ENCODE data around the gene JOSD1. TPM values are rescaled to one million over a fixed set of nuclear protein-coding genes. Genes with fewer than 3 reads are reported as not detected.

The JOSD1 gene
- total and polyA plus RNA-seq, 2 donors (not counting 3 experiments of a cell fraction or from before 2014, with no cell fraction given): 61.7 to 73.1 TPM

DNA sequence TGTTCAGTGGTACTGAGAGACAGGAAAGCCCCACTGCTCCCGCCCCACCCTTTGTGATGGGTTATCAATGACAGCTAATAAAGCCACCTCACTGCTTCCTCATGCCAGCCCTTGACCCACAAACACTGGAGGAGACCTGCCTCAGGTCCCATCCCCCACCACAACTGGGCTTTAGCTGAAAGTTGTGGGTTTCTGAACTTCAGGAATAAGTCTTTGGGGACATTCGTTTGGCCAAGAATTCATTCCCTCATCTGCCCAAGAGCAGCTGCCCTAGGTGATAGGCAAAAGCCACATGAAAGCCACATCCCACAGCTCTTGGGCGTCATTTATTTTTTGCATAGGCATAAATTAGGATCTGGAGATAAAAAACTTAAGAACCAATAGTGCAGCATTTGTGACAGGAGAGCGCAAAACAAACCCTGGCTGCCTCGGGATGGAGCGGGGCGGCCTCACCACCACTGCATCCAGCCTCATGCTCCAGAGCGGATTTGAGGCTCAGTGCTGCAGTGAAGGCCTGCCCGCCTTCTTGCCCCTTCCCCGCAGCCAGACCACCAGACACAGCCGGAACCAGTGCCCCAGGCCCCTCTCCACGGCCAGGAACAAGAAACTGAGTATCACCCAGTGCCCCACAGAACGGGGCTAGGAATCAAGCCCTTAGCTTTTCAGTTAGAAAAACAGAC, 33.8 kb upstream of the JOSD1 start:
- H3K79me2 ChIP-seq (ENCODE audit: control insufficient read depth, insufficient read depth, low read length): no peaks in the 10 kb centered on the region
- peaks cover 7 to 54% of the 10 kb centered on the region in 2 experiments for H3K36me3 ChIP-seq (ENCODE audit: control insufficient read depth in 2 of 2, extremely low read depth in 1 of 2, insufficient read depth in 2 of 2, low read length in 2 of 2)
- no peaks in the 10 kb centered on the region for H3K9me3 ChIP-seq (replicated peaks; ENCODE audit: control insufficient read depth, insufficient read depth, low read length)
- intact Hi-C loops (cut with micrococcal nuclease): no loop called here
- H3K4me1 ChIP-seq (ENCODE audit: control insufficient read depth, extremely low read depth, insufficient read depth, low read length): no peaks in the 10 kb centered on the region
- FAIRE-seq (no peak), DNase-seq (ENCODE audit: low read depth, low spot score) (no peak)
- TF ChIP-seq EZH2 (IDR thresholded peaks at IDR 0.05; ENCODE audit: borderline replicate concordance, low read depth, low read length, severe bottlenecking) (no peak), JUN (IDR thresholded peaks at IDR 0.05; ENCODE audit: borderline replicate concordance, insufficient read depth, insufficient read length, low read depth) (no peak)
- no peak overlapping the region for H3K27ac ChIP-seq (ENCODE audit: insufficient read depth, low read depth, low read length)
- no peaks in the 10 kb centered on the region for H3K27me3 ChIP-seq (ENCODE audit: control insufficient read depth in 2 of 2, insufficient read depth in 2 of 2, low read length in 2 of 2)
- H3K4me3 ChIP-seq (replicated peaks in 1 of 3; ENCODE audit: insufficient read depth in 1 of 3, low read depth in 1 of 3, low read length in 3 of 3): no peak overlapping the region
- ChIA-PET POLR2A (no interaction called here), CTCF (interaction anchor here (1.0 to 3.9 kb wide), 6 partner anchors 8 to 683 kb away, joined by 3 to 19 read pairs (median 6); no protein-coding TSS in a partner anchor)
- no peak overlapping the region for H2AFZ ChIP-seq (ENCODE audit: low read depth, low read length)
- no peaks in the 10 kb centered on the region for H4K20me1 ChIP-seq (replicated peaks; ENCODE audit: control insufficient read depth, extremely low read depth, insufficient read depth, low read length)
- H3K9ac ChIP-seq (replicated peaks; ENCODE audit: extremely low read depth, insufficient read depth, low read length): no peak overlapping the region
- dilution Hi-C loops (cut with MboI; ENCODE audit: extremely low pct_ligation_motif_present, low sequenced_read_pairs): no loop called here
- no peaks in the 10 kb centered on the region for H3K9me1 ChIP-seq (replicated peaks; ENCODE audit: control insufficient read depth, extremely low read depth, insufficient read depth, low read length)
- BruUV-seq (replicated peaks): TSS peak; percentile 66
- H3K4me2 ChIP-seq (ENCODE audit: insufficient read depth, low read length): no peak overlapping the region

DNA sequence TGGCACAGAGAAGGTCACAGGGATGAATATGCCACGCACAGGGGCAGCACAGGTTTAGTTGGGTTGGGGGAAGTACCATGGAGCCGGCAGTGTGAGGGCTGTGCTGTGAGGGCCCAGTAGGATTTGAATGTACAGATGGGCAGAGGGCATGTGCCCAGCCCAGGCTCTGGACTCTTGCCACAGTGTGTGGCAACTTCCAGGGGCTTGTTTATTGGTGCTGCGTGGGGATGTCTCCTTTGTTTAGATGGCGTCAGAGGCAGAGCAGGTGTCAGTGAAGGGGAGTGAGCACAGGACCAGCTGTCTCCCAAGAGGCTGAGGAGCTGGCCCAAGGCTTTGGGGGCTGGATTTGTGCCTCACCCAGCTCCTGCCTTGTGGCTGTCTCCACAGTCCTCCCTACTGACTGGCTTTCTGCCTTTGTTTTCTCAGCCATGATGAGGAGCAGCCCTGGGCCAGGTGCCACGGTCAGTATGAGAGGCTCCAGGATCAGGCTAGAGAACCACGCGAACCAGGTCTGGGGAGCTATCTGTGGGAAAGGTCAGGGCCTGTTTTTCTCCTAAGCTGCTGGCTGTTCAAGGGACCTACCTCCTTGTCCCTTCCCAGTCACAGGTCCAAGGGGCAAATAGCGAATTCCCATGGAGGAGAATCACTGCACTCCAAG, 33.1 kb upstream of the JOSD1 start:
- intact Hi-C loops (cut with micrococcal nuclease) (no loop called here), dilution Hi-C loops (cut with MboI; ENCODE audit: extremely low pct_ligation_motif_present, low sequenced_read_pairs) (no loop called here)
- no peak overlapping the region for H3K4me3 ChIP-seq (replicated peaks in 1 of 3; ENCODE audit: insufficient read depth in 1 of 3, low read depth in 1 of 3, low read length in 3 of 3)
- H3K79me2 ChIP-seq (ENCODE audit: control insufficient read depth, insufficient read depth, low read length): no peaks in the 10 kb centered on the region
- no peaks in the 10 kb centered on the region for H4K20me1 ChIP-seq (replicated peaks; ENCODE audit: control insufficient read depth, extremely low read depth, insufficient read depth, low read length)
- BruUV-seq (replicated peaks): no TSS peak
- H3K36me3 ChIP-seq (ENCODE audit: control insufficient read depth in 2 of 2, extremely low read depth in 1 of 2, insufficient read depth in 2 of 2, low read length in 2 of 2): peaks cover 7 to 54% of the 10 kb centered on the region in 2 experiments
- no peak overlapping the region for H3K9ac ChIP-seq (replicated peaks; ENCODE audit: extremely low read depth, insufficient read depth, low read length)
- H3K27me3 ChIP-seq (ENCODE audit: control insufficient read depth in 2 of 2, insufficient read depth in 2 of 2, low read length in 2 of 2): no peaks in the 10 kb centered on the region
- no peak overlapping the region for H3K27ac ChIP-seq (ENCODE audit: insufficient read depth, low read depth, low read length)
- H2AFZ ChIP-seq (ENCODE audit: low read depth, low read length): no peak overlapping the region
- FAIRE-seq (no peak), DNase-seq (ENCODE audit: low read depth, low spot score) (no peak)
- H3K9me1 ChIP-seq (replicated peaks; ENCODE audit: control insufficient read depth, extremely low read depth, insufficient read depth, low read length): no peaks in the 10 kb centered on the region
- TF ChIP-seq EZH2 (IDR thresholded peaks at IDR 0.05; ENCODE audit: borderline replicate concordance, low read depth, low read length, severe bottlenecking) (no peak), GATA2 (IDR thresholded peaks at IDR 0.05; ENCODE audit: insufficient read depth, insufficient read length, low read depth, low read length) (no peak)
- no peak overlapping the region for H3K4me2 ChIP-seq (ENCODE audit: insufficient read depth, low read length)
- ChIA-PET POLR2A (no interaction called here), CTCF (interaction anchor here (1.0 to 3.9 kb wide), 8 partner anchors 9 to 682 kb away, joined by 3 to 19 read pairs (median 6); no protein-coding TSS in a partner anchor)
- H3K9me3 ChIP-seq (replicated peaks; ENCODE audit: control insufficient read depth, insufficient read depth, low read length): no peaks in the 10 kb centered on the region
- H3K4me1 ChIP-seq (ENCODE audit: control insufficient read depth, extremely low read depth, insufficient read depth, low read length): no peaks in the 10 kb centered on the region
